GM21786 (cell line): ENCODE measurements around the gene ADAMTS17.

ENCODE experiments used
- ATAC-seq: cut with Tn5 transposase; IDR thresholded peaks from one replicate; pipeline ENCODE4 v1.9.1; 2021; ENCODE audit not compliant: unreplicated experiment

The ADAMTS17 gene

DNA sequence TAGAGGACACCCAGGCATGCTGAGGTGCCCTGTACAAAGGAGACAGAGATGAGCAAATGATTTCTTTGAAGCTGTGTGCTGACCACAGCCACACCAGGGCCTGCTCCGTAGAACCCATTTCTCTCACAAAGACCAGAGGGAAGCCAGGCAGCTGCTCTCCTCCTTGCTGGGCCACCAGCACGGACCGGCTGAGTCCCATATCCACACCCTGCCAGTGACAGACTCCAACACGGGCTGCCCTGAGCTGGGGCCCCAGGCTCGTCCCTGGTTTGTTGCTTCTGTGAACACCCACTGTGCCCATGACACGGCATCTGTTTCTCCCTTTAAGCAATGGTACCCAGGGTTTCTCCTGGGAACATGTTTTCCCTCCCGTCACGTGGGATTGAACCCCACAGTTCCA is 284.5 kb downstream of the ADAMTS17 start:
- no peak for ATAC-seq

DNA sequence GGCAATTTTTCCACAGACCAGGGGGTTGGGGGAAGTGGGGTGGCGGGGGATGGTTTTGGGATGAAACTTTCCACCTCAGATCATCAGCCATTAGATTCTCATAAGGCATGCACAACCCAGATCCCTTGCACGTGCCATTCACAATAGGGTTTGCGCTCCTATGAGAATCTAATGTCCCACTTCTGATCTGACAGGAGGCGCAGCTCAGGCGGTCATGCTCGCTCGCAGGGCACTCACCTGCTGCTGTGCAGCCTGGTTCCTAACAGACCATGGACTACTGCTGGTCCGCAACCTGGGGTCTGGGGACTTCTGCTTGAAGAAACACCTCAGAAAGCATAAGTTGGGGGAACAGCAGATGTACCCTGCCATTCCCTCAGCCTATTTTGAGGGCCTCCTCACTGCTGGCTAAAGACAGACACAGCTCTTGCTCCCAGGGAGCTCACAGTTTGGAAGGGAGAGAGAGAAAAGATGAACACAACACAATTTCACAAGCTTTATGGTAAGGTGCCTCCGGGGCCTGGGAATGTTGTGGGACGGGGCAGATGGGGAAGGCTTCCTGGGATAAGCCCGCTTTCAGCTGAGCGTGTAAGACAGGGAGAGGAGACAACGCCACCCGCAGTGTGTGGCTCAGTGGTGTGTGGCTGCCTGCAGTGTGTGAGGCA is 285.2 kb downstream of the ADAMTS17 start:
- no peak for ATAC-seq

DNA sequence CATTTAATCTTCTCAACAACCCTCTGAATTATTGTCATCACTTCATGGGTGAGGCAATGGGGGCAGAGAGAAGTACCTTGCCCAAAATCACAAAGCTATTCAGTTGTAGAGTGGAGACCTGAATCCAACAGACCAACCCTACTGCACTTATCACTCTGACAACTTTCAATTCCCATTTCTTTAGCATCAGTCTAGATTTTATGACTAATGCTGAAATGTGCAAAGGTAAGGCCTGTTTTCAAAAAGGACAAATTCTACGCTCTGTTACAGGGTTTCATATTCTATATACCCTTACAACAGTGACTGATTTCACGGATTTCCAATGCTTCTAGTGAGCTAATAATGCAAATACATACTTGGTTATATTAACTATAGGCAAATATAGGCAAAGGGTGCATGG is 286.0 kb downstream of the ADAMTS17 start:
- no peak for ATAC-seq

DNA sequence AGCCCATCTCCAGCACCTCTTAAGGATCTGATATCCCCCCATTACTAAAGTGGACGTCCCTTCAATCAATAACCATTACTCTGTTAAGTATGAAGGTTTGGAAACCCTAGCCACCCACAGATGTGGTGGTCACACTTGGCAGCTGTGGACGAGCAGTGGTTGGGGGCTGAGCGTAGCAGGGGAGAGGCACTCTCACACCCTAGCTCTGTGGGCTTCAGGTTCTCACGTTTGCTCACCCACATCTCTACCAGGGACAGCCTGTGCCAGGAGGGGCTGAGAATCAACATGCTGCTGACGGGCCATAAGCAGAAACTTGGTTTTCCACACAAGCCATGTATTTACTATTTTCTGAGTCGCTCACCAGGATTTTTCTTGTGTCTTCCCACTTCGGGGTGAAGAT is 287.2 kb downstream of the ADAMTS17 start:
- ATAC-seq: no peak

DNA sequence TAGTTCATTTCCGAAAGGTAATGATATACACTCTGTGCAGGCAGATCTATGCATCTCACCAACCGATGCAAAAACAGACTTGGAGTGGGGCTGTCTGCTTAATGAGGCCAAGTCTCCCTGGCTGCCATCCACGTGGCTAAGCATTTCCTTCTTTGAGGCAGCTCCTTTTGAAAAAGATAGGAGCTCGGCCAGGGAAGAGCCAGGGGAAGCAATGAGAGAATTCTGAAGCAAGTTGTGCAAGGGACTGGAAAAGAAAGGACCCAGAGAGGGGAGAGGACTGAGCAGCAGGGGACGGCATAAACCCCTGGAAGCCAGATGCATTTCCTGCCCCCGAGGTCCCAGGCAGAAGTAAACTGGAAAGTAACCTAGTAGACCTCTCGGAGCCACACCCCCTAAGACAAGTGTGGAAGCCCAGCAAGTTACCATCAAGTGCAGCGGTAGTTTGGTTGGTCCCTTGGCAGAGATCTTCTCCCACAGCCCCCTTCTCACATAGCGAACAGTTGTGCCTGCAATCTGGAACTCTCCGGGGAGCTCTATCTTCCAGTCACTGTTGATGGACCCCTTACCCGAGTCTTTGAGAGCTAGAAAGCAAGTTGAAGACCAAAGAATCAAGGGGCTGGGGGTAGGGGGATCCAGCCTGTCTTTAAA is 288.2 kb downstream of the ADAMTS17 start:
- ATAC-seq: no peak

DNA sequence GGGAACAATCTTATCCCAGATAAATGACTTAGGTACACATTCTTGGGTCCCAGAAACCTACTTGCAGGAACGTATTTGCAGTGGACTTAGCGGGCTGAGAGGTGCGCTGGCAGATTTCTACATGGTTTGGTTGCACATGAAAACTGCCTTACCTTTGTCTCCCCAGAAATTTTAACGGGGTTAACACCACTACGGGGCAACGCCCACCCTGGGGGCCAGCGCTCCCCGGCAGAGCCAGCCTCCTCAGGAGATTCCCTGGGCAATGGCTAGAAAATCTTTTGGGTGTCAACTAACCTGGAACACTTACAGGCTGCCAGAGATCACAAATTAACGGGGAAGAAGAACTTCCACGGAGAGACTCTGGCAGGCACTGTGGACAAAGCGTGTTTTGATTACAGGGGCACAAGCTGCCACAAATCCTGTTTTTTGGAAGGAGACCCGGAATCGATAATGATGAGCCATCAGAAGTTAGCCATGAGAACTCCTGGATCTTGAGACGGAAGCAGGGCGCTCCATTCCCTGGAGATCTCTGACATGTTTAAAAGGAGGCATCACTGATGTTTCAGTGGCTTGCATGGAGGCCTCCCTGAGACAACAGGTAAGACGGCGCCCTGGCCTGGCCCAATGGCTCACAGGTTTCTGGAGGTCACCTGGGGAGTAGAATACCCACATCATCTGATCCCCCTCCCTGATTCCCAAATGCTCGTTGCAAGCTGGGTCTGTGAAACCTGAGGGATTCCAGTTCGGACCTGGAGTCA is 288.9 kb downstream of the ADAMTS17 start:
- no peak for ATAC-seq

DNA sequence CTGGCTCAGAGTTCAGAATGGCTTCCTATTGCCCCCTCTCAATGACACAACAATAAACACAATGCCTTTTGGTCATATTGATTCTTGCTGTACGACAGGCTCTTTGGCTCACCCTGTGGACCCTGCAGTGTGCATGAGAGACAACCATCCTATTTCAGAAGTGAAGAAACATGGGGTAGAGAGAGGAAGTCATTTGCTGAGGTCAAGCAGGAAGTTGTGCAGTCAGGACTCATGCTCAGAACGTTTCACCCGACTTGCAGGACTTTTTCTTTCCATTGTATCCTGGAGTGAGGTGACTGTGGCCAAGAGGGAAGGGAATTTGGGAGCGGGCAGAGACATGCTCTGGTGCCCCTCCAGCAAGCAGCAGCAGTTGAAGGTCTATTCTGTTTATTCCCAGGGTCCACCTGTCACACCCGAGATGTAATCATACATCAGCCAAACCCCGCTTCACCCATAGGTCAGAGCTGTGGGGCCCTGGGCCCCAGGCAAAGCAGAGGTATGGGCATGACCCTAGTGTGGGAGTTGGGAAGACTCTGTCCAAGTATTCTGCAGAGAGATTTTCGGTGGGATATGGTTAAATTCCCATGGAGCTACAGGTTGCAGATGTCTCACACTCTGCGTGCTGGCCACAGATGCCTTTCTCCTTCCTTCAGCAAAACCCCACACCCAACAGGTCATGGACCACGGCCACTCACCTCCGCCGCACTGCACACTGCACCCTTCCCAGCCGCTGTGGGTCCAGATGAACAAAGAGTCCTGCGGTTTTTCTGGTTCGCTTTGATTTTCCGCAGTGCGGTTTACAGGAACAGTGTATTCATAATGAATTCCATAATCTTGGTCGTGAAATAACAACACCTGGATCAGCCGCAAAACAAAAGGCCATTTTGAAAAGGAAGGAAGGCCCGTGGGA is 290.6 kb downstream of the ADAMTS17 start:
- ATAC-seq: no peak

DNA sequence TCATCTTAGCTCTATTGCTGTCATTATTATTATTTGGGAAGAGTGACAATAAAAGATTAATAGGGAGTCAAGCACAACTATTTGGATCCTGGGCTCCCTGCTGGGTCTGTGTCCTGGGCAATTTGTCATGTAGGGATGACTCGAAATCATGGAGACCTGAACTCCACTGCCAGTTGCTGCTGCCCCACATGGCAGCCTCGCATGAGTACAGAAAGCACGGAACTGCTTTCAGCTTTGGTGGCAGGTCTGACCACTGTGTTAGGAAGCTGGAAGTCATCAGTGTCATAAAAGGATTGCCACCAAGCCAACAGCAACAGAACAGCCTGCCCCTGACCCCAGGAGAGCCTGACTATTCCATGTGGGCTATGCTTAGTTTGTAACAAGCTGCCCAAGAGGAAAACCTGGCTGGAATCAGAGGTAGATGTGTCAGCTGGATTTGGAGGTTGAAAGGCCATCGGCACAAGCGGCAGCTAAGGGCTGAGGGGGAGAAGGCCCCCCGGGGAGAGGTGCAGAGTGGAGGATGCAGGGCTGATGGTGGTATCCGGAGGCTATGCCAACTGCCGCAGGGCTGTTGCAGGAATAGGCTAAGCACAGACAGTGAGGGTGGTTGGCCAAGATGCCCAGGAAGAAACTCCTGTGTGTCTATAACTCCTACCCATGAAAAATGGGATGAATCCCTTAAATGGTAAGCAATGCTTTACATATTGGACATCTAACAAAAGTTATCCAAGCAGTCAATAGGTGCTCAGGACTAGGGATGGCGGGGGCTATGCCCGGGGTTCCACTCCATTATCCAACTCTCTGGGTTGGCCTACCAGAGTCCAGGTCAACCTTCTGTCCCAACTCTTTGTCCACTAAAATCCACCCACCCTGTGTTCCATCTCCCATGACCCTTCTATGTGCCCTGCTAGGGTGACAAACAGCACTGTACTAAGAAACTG is 291.6 kb downstream of the ADAMTS17 start:
- no peak for ATAC-seq

DNA sequence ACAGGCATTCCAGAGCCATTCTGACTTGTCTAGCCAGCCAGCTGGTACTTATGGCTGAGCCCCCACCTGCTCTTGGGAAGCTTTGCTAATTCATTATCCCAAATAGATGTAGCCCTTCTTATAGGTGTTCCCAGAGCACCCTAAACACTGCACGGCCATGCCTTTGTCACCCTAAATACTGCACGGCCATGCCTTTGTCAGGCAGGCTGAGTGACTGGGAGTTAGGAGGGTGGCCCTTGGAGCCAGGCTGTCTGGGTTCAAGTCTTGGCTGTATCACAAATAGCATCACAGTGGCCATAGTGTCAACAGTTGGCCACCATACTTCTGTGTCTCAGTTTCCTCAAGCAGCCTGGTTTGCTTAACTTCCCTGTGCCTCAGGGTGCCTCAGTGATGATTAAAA is 292.3 kb downstream of the ADAMTS17 start:
- ATAC-seq: no peak

DNA sequence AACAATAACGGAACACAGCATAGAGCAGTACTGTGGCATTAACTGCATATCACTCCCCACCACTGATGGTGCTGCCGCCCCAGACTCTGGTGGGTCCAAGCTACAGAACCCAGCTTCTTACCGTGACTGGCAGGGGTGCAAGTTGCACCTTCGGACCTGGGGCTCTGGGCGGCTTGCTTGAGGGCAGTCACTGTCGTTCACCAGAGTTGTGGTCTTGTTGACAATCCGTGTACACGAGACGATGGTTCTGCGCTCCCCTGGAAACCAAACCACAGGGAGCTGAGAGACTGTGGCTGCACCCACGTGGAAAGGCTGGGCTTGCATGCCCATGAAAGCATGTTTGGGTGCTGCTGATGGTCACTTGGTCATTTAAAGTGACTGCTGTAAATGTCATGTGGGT is 293.0 kb downstream of the ADAMTS17 start:
- no peak for ATAC-seq

DNA sequence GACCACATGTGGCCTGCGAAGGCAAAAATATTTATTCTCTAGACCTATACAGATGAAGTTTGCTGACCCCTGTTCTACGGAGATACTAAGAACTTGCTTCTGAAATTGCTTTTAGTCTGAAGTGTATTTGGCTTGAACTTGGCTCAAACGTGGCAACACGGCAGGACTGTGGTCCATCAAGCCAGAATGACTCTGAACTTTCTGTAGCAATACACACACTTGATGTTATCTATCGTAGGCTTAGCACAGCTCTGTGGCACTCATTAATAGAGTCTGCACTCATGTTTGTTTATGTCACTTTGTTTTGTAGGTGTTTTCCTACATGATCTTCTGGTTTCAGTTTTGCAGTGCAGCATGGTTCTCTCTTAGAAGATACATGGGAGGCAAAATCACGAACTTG is 298.1 kb downstream of the ADAMTS17 start:
- ATAC-seq: no peak

DNA sequence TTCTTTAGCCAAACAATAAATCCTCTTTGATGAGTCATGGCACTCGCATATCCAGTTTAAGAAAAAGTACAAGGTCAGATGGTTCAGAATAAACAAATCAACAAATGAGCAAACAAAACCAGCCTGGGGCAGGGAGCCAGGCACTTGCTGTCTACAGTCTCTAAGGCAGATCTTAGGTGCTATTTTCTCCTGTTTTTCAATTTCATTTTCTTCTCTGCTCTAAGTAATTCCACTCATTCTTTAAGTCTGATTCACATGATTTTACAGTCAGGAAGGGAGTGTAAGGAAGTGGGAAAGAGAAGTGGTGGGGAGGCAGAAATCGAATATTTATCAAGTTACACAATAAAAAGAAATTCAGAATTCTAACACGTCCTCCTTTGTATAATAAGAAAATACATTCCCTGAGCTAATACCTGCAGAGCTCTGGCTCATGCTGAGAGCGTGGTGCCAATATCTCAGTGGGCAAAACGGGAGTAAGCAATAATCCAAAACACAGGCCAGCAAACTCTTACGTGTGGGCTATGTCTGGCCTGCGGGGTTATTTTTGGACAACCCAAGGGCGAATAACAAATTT is 298.6 kb downstream of the ADAMTS17 start:
- ATAC-seq: no peak

DNA sequence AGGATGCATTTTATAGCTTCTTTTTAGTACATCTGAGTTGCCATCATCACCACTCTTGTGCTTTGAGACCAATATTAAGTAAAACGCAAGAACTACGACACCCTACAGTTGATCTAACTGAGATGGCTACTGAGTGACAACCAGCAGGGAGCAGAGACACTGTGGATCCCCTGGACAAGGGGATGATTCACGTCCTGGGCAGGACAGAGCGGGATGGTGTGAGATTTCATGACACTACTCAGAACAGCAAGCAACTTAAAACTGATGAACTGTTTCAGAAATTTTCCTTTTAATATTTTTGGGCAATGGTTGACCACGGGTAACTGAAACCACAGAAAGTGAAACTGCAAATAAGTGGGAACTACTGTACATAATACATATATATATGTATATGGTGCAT is 299.2 kb downstream of the ADAMTS17 start:
- no peak for ATAC-seq

DNA sequence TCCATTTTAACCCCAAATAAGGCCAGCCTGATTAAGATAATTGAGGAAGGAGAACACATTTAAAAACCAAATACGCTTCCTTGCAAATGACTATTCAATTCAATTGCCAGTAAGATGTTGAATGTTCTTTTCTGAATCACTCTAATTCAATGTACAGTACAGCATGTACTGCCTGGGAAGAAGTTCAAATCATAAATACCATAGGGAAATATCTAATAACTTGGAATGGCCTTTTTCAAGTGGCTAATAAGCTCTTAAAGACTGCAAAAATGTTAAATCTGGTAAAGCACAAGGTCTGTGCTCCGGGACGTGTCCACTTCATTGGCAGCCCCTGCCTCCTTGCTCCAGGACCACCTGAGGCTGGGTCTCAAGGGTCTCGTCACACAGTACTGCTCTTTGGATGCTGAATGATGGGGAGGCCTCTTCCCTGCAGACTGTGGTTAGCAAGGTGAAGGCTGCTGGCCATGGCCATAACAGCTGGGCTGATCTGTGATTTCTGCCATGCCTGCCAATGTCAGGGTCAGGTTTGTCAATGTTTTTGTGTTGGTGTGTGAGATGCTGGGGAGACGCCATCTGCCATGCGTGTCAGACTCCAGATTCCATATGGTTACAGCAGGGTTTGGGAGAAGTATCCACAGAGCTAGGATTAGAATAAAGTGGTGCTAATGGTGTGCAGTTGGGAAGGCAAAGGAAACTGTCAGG is 300.5 kb downstream of the ADAMTS17 start:
- no peak for ATAC-seq

DNA sequence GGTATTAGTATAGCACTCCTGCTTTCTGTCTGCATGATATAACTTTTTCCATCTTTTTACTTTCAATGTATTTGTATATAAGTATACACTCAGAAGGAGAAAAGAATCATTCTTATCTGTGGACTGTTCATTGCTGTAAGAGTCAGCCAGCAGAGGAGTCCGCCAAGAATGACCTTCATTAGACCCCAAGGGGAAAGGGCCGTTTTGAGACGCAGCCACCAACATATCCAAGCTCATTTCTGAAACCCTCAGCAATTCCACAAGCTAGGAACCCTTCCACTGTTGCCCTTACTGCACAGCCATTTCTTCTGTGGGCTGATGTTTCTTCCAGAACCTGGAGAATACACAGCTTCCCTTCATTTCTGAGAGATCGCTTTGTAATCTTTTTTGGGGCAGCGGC is 301.8 kb downstream of the ADAMTS17 start:
- no peak for ATAC-seq

DNA sequence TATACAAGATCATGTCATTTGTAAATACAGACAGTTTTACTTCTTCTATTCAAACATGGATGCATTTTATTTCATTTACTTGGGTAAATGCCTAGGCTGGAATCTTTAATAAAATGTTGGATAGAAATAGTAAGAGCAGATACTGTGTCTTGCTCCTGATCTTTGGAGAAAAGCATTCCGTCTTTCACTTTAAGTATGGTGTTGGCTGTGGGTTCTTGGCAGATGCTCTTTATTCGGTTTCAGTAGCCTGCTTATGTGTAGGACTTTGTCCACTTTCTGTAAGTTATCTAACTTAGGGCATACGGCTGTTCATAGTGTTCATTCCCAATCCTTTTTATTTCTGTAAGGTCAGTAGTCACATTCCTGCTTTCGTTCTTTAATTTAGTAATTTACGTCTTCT is 303.0 kb downstream of the ADAMTS17 start:
- no peak for ATAC-seq

DNA sequence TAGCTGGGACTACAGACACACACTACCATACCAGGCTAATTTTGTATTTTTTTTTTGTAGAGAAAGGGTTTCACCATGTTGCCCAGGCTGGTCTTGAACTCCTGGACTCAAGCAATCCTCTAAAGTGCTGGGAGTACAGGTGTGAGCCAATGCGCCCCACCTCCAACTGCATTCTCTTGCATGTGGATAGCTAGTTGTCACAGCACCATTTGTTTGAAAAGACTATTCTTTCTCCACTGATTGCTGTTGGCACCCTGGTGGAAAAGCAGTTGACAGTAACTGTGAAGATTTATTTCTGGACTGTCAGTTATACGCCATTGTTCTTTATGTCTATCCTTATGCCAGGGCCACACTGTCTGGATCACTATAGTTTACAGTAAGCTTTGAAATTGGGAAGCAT is 303.9 kb downstream of the ADAMTS17 start:
- no peak for ATAC-seq

DNA sequence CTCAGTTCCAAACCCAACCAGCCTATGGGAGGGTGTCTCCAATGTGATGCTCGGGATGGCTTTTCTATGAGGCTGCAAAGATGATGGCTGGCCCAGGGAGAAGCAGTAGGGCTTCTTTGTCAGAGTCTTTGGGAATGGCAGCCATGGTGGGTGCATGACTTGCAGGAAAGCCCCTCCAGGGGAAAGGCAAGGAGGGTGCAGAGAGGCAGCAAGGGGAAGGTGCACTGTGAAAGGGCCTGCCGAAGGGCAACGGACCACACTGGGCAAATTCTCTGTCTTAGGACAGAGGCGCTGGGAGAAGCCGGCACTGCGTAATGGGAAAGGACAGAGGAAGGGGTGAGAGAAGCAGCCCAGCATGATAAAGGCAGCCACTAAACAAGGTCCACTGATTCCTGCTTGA is 305.8 kb downstream of the ADAMTS17 start:
- ATAC-seq: no peak

DNA sequence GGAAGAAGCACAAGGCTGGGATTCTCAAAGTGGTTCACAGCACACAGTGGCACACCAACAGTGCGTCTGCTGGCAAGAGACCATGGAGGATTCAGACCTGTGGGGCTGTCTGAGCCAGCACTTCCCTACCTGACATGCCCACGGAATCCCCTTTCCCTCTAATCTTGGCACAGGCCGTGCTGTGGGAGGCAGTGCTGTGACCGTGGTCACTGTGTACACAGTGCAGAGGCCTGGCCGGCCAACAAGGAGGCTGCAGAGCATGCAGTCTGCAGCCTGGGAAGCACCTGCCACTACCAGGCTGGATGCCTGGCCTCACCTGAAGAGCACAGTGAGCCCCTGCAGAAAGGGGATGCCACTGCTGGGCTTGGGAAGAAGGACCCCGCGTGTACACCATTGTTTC is 307.6 kb downstream of the ADAMTS17 start:
- ATAC-seq: no peak
